Anterior cingulate cortex (tissue), 58 donors: ENCODE measurements around the gene CADM1.

Experiments used
- DNase-seq, 58 donors: peaks; one replicate each; lab custom pipeline; 2025; lab: John Stamatoyannopoulos, UW

The CADM1 gene

GRCh38 chr11:115263799-115264656 lies 240.2 kb downstream of the CADM1 start:
- no peak for DNase-seq

DNA sequence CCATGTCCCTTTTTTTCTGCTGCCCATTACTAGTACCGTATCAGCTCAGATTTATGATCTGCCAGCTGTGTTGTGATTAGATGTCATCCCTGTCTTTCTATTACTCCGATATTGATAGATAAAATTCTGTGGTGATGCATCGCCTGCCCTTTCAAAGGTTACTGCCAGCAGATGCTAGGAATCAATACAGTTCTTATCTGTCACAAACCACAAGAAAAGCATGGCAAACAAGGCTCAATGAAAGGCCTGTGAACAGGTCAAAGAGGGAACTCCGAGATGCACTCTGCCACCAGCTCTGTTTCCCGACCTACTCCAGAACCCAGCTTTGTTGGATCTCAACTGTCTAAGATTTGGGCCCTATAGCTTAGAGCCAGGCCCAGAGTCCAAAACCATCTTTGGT lies 246.0 kb downstream of the CADM1 start:
- DNase-seq = no peak

DNA sequence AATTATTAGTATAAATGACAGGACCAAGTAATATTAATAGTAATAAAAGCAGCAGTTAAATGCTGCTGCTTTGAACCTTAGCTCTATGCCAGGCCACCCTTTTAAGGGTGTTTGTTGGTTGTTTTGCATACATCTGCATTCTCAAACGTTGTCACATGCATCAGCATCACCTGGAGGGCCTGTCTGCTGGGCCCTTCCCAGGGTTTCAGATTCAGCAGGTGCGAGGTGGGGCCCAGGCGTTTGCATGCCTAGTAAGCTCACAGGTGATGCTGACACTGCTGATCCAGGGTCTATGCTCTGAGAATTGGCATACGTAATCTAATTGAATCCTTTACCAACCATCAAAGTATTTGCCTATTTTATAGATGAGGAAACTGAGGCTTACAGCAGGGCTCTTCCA lies 246.5 kb downstream of the CADM1 start:
- no peak for DNase-seq

DNA sequence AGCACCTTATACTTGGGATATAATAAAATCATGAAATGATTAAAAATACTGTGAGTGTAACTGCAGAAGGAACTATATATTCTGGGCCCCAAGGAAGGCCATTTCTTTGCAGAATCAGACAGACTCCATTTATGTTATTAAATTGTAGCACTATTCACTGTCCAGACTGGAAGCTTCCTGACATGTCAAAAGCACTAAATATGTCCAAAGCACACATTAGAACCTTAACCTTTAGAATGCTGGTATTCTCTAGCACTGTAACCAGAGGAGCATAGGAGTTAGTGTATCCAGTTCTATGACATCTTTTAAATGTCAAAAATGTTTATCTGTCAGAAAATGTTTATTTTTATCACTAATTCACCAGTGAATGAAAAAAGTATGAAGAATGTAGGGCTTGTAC lies 246.9 kb downstream of the CADM1 start:
- no peak for DNase-seq

DNA sequence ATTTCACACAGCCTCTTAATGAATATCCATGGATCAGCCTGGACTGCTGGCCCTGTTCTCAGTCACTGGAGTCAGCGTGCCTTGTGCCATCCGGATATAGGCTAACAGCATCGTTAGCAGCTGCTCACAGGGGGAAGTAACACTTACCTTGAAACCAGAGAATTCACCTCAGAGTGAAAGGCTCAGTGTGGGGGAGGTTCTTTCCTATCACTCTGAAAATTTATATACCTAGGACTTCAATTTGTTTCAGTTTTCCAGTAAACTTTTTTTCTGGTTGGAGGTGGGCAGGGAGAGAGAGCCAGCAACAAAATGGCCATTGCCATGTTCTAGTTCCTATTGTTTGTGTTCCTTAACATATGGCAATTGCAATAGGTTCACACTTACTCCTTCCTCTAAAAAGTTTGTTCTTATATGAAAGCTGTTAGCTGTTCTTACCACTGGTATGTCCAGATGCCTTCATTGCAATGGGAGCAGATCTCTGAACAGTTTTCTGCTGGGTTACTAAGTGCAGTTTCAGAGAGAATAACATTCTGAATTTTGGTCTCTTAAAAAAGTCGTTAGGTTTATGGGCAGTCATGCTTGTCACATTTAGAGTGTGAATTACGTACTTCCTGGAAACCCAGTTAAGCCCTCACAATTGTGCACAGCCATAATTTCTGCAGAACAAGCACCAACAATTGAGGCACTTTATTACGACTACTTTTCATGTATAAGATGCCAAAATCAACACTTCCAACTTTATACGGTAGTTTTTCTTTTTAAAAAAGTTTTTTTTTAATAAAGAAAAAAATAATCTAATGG lies 247.6 kb downstream of the CADM1 start:
- DNase-seq = peak in 1 of 58 donors; percentile 10

DNA sequence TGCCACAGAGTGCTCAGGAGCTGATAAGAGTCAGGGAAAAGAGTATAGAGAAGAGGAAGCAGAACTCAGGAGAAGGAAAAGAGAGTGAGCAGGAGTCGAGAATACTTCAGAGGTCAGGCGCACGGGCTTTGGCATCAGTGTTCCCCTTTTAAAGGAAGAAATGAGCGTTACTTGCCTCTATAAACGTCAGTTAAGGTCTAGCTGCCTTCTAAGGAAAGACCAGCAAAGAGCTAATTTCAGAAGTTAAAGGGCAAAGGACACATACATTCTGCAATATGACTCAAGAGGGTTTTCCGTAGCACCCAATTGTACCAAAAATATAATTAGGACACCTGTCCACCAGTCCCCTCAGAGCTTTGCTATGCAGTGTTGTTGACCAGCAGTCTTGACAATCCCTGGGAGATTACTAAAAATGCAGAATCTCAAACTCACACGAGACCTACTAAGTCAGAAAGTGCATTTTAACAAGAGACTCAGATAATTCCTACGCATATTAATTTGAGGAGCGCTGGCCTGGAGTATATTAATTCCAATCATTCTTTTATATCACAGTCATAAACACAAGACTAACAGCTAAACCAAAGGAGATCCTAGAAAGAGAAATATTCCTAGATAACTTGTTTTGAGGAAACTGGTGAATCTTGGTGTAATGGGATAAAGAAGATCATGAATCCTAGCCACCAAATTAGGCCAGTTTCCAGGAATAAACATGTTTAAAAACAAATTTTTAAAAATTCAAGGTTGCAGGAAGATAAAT lies 249.0 kb downstream of the CADM1 start:
- no peak for DNase-seq

GRCh38 chr11:115251126-115251525 lies 253.1 kb downstream of the CADM1 start:
- peak in 1 of 58 donors; percentile 4 for DNase-seq

DNA sequence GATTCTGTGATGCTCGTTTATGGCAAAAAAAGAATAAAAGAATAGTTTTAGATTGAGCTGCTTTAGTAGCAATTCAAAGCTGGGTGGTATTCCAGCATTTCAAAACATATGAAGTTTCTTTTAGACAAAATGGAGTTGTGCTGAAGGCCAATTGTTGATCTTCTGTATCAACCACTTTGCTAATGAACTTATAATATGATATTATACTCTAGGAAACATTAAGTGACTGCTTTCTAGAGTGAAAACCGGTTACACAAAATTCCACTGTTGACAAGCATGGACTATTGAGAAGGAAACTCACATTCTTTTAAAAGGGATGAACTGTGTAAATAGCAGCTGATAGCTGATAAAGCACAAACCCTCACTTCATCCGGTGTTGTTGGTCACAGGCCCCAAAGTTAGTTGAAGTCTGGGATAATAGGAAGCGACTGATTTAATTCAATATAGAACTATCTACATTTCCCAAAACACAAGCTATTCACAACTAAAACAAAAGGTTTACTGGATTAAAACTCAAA lies 255.1 kb downstream of the CADM1 start:
- DNase-seq = no peak

- DNase-seq = no peak
These were observed 256.3 kb downstream of the CADM1 start for GRCh38 chr11:115247953-115248352.

- no peak for DNase-seq
These were observed 256.9 kb downstream of the CADM1 start for GRCh38 chr11:115247361-115247760.

DNA sequence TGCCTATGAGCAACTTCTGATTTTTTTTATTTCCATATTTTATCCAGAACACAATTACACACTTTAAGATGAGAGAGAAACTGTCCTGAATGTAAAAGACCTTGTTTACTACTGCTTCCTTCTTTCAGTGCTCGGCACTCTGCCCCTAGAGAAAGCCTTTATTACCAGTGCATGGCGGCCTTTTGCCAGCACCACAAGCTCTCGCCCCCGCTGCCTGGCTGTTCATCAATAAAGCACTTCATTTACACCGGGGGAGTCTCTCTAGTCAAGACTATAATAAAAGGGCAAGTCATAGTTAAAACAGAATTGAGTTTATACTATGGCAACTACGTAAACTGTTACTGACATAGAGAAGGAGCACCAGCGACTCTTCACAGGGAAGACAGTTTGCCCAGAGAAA lies 259.5 kb downstream of the CADM1 start:
- peak in 40 of 58 donors; percentile 4 to 82 (median 30) for DNase-seq

GRCh38 chr11:115244296-115244695 lies 259.9 kb downstream of the CADM1 start:
- peak in 1 of 58 donors; percentile 23 for DNase-seq

DNA sequence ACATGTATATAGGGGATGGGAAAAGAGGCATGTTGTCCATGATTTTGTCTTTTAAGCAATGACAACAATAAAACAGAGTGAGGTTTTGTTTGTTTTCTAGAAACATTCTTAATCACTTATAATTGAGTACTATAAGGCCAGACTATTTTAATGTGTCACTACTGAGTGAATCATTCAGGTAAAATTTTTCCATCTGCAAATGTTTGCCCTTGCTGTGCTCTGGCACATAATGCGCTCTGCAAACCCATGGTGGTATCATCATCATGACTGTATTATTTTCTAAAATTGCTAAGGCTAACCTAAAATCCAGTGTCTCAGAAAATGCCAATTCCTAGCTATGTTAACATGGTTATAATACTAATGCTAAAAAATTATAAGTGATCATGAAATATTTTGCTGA lies 261.2 kb downstream of the CADM1 start:
- DNase-seq = no peak

- no peak for DNase-seq
These were observed 262.3 kb downstream of the CADM1 start for GRCh38 chr11:115241899-115242298.

DNA sequence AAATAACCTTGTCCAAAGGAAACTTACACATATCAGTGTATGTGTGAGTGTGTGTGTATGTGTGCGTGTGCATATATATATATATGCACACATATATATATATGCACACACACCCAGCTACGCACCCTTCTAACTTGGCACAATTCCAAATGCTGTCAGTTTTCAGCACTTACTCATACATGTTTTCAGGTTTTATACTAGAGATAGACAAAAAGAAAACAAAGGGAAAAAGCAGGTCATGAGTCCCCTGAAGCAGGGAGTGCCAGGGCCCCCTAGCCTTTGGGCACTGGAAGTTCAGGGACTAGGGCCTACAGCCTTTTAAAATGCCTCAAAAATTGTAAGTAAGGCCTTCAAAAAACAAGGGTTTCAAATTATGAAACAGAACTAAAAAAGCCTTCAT lies 265.4 kb downstream of the CADM1 start:
- no peak for DNase-seq

DNA sequence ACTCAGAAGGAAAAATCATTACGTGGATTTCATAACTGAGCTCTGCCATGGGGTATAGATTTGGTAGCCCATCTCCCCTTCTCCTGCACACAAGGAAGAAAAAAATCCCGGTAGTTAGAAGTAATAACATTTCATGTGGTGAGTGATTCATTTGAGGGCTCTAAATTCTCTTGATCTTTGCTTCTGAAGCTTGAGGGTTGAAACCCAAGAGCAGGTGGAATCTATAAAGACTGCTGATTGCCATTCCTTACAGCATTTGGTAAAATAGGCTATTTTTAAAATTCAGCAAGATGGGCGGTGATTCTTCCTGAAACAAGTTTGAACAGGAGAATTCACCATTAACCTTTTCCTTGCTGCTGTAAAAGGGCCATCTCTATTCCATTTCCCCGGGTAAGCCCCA lies 266.1 kb downstream of the CADM1 start:
- DNase-seq = no peak

- DNase-seq = no peak
These were observed 266.6 kb downstream of the CADM1 start for GRCh38 chr11:115237578-115237977.

DNA sequence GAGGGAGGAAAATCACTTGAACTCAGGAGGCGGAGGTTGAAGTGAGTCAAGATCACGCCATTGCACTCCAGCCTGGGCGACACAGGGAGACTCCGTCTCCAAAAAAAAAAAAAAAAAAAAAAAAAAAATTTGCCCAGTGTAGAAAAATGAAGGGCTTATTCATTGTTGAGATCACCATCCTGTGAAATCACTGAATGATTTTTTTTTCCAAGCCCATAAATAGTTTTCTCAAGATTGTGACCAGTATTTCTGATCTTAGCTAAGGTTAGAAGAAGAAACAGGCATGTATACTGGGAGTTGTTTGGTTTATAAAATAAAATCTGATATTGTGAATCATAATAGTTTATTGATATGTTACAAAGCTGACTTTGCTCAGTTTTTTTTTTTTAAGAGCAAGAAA lies 269.4 kb downstream of the CADM1 start:
- no peak for DNase-seq

DNA sequence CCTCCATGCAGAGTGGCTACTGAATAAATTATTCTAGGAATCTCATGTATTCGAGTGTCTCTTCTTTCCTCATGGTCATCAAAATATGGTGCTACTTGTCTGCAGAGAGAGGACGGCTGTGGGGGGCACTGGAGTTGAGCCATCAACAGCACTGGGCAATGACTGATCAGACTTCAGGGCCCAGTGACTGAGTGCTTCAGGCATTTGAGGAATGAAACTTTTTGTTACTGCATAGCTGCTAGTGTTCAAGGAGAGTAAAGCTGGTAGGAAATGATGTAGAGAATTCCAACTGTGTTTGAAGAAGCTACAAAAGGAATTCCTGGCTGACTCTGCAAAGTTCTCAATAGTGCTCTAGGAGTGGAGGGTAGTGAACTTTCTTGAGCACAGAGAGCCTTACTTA lies 277.7 kb downstream of the CADM1 start:
- DNase-seq = peak in 1 of 58 donors; percentile 1

DNA sequence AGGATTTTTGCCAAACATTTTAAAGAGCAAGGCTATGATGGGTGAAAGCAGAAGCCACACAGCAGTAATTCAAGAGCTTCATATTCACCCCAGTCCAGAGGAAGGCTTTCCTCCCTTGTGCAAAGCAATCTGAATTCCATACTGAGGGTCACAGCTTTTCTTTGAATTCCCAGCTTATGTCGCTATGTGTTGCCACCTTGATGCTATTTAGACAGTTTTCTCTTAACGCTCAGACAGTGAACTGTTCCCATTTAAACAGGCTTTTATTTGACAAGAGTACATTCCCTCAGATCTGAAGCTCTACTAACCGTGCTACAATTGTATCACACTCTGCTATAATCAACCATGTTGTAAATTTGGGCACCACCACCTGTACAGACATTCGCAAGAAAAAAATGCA lies 279.7 kb downstream of the CADM1 start:
- DNase-seq = no peak
